Activated CD4-positive, CD25-positive, alpha-beta regulatory T cell treated with anti-CD3 and anti-CD28 coated beads, Interleukin-2, amount 50 U/mL, for 24 hours (primary cell): ENCODE measurements around the gene EXD2.
"Not testable (repeated sequence)": the region's sequence is repeated elsewhere in the genome, so short reads cannot be mapped to it uniquely, and the experiment has no call there.

Experiments used
- ATAC-seq, 2 donors: fragments of 150-1000 bp; cut with Tn5 transposase; one replicate each; pipeline ENCODE4 v1.10.0; 2021; ENCODE audit warnings: mild to moderate bottlenecking in 1 of 2, moderate library complexity in 1 of 2

Gene EXD2

DNA sequence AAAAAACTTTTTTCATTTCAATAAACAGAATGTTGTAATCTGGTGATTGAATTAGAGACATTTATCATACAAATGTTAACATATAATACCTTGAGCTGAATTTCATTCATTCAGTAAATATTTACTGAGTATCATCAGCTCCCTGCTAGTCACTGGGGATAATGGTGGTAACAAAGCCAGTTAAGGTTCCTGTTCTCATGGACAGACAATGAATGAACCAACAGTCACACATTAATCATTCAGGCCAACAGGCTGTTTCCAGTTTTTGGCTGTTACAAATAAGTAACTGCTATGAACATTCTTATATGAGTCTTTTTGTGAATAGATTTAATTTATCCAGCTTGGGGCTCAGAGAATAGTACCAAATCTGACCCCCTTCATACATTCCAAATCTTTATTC is 13.5 kb downstream of the EXD2 start:
- no peak for ATAC-seq

DNA sequence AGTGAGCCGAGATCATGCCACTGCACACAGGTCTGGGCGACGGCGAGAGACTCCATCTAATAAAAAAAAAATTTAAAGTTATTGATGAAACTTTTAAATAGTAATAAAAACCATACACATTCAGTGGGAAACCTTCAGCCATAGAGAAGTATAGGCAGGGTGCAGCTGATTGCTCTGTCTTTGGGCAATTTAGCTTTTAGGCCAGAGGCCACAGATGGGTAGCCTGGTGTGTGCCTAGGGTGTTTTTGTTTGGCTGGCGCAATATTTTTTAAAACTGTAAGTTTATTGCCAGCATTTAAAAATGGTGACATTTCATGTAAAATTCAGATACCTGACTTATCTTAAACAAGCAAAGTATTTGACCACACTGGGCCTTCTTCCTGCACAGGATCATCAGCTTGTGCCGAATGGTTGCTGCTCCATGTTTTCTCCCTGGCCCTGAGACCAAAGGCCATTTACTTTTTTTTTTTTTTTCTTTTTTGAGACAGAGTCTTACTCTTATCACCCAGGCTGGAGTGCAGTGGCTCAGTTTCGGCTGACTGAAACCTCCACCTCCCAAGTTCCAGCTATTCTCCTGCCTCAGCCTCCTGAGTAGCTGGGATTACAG is 16.2 kb downstream of the EXD2 start:
- ATAC-seq = no peak

DNA sequence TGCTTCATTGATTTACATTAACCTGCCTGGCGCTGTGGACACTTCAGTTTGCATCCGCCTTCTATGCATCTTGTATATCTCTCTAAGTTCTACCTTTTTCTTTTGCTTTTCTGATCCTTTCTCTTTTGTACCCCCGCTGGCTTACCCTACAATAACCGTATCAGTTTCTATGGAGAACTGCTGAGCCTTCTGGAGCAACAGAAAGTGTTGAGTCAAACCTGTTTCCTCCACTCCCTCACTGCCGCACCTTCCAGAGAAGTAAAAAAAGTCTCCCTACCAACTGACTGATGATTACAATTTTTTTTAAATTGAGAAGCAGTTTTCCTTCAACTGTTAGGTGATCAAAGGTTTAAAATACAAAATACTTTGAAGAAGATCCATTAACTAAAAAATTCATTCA is 17.4 kb downstream of the EXD2 start:
- ATAC-seq = no peak

DNA sequence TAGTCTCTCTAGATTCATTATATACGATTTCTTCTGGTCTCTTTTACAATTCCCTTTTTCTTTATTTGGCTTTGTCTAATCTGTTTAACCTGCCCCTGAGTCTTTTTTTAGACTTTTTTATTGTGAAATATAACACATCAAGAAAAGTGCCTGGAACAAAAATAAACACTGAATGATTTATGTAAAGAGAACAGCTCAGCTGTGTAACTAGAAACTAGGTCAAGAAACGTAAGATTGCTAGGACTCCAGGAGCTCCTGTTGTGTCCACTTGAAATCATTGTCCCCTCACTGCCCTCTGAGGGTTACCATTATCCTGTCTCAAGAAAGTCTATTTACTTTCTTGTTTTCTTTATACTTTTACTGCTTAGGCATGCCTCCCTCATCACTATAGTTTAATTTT is 23.1 kb downstream of the EXD2 start:
- ATAC-seq = no peak

DNA sequence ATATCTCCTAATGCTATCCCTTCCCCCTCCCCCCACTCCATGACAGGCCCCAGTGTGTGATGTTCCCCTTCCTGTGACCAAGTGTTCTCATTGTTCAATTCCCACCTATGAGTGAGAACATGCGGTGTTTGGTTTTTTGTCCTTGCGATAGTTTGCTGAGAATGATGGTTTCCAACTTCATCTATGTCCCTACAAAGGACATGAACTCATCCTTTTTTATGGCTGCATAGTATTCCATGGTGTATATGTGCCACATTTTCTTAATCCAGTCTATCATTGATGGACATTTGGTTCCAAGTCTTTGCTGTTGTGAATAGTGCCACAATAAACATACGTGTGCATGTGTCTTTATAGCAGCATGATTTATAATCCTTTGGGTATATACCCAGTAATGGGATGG is 26.4 kb downstream of the EXD2 start:
- ATAC-seq = not testable (repeated sequence)

DNA sequence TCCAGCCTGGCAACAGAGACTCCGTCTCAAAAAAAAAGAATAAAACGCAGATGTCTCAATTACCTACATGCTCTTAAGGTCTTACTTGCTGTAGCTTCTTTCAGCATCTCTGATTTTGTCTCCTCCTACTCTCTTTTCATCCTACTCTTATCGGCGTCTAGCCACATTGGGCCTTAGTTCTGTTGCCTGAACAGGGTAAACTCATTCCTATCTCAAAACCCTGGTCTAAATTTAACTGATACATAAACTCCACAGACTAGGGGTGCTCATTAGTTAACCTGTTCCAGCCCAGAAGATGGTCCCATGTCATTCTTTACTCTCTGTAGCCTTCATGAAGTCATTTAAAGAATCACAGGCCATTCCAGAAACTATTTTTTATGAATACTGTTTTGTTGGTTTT is 33.6 kb downstream of the EXD2 start:
- ATAC-seq = no peak

DNA sequence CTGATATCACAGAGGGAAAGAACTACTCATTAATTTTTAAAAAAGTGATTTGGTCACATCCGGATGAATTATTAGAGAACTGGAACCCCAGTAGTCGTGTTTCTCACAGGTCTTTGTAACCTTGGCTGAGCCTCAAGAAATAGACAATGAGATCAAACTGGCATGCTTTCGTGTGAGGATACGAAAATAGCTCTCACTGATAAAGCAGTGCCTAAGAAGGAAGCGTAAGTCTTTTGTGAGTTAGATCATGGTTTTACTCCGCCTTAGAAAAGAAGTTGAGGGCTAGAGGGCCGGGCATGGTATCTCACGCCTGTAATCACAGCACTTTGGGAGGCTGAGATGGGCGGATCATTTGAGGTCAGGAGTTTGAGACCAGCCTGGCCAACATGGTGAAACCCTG is 34.9 kb downstream of the EXD2 start:
- no peak for ATAC-seq

DNA sequence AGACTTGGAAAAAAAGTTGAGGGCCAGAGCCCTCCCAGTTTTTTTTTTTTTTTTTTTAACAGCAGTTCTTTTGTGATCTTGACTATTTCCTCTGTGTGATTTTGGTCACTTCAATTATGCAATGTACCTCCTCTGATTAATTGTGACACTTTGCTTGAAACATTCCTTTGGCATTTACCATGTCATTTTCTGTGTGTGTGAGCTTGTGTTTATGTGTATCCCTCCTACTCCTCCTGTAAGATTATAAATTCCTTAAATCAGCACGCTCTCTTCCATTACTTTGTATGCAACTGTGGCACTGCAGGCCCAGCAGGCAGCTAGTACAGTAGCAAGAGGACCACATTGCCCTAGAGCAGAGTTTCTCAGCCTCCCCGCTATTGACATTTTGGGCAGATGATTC is 35.4 kb downstream of the EXD2 start:
- no peak for ATAC-seq

DNA sequence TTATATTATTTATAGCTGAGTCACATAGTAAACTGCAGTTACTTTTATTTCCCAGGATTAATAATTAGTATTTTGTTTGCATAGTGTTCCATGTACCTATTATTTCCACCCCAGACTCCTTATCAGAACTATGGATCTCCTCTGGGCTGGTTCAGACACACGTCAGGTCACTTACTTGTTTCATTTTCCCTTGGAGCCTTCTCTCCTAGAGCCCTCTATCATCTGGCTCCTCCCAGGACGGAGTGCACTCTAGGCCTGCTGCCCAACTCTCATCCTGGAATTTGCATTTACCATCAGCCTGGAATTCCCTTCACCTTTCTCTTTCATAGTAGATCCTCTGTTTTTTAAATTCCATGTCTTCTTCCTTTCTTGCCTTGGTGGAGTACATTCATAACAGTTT is 40.2 kb downstream of the EXD2 start:
- no peak for ATAC-seq

DNA sequence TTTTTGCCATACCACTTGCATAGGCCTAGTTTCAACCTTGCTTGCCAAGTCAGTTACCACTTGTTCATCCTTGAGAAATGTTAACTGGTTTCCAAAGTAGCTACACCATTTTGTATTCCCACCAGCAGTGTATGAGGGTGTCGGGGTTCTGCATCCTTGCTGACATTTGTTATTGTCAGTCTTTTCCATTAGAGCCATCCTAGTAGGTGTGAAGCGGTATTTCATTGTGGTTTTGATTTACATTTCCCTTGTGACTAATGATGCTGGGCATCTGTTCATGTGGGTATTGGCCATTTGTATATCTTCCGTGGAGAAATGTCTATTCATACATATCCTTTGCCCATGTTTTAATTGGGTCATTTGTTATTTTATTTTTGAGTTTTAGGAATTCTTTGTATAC is 41.1 kb downstream of the EXD2 start:
- ATAC-seq = no peak

DNA sequence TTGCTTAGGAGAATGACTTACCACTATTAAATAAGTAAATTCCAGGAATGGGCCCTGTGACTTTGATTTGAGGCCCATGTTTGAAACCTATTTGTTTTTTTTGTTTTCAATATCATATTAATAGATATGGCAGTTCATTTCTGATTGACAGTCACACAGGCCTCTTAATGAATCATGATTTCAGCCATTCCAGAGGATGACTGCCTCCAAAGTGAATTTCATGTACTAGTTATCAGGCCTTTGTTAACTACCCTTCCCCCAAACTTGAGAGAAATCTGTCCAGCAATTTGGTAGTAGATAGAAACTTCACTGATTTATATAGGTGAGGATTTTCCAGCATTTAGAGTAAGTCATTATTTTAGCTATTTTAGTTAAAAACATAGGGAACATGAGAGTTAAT is 42.8 kb downstream of the EXD2 start:
- no peak for ATAC-seq

DNA sequence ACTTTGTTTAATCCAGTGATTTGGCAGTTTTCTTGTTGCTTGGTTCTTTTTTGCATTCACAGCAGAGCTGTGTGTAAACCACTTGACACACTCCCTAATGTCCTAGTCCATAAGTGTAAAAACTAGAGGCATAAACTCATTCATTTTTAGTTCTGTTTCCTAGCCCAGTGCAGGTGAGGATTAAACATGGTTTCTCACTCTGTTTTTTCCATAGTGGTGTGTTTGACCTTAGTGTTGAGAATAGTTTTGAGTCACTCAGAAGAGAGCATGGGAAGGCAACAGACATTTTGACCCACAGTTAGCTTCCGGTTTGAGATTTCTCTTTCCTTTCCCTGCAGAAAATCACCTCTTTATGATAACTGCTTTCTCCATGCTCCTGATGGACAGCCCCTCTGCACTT is 44.4 kb downstream of the EXD2 start:
- ATAC-seq = no peak

DNA sequence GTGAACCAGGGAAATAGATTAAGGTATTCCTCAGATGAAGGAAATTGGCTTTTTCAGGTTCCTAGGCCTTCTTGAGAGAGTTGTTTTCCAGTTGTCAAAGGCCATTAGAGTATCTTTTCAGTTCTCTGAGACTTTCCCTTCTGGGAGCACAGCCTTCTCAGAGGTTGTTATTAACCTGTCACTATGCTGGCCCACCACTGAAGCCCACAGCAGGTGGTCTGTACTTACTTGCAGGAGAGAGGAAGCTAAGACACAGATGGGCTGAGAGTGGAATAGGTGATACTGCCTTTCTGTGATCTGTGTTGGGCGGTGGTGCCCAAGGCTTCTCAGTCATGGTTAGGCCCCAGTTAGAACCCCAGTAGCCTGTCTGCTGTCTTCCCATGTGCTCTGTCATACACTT is 45.8 kb downstream of the EXD2 start:
- ATAC-seq = no peak

DNA sequence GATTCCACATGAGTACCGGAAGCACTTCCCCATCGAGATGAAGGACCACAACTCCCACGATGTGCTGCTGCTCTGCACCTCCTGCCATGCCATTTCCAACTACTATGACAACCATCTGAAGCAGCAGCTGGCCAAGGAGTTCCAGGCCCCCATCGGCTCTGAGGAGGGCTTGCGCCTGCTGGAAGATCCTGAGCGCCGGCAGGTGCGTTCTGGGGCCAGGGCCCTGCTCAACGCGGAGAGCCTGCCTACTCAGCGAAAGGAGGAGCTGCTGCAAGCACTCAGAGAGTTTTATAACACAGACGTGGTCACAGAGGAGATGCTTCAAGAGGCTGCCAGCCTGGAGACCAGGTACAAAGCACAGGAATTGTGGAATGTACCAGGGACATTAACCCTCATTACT is 46.3 kb downstream of the EXD2 start:
- no peak for ATAC-seq

DNA sequence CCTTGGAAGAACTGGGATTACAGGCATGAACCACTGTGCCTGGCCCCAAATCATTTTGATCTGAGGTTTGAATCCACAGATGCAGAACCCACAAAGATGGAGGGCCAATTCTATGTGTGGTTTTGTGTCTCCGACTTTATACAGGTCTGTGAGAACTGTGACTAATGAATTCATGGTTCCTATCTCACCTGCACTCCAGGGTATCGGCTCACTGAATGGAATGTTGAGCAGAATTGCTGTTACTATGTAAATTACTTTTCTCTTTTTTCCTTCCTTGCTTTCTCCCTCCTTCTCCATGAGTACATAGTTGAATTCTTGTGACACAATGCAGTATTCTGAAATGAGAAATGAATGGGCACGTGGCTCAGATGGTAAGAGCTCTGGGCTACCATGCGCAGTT is 47.6 kb downstream of the EXD2 start:
- ATAC-seq = no peak

DNA sequence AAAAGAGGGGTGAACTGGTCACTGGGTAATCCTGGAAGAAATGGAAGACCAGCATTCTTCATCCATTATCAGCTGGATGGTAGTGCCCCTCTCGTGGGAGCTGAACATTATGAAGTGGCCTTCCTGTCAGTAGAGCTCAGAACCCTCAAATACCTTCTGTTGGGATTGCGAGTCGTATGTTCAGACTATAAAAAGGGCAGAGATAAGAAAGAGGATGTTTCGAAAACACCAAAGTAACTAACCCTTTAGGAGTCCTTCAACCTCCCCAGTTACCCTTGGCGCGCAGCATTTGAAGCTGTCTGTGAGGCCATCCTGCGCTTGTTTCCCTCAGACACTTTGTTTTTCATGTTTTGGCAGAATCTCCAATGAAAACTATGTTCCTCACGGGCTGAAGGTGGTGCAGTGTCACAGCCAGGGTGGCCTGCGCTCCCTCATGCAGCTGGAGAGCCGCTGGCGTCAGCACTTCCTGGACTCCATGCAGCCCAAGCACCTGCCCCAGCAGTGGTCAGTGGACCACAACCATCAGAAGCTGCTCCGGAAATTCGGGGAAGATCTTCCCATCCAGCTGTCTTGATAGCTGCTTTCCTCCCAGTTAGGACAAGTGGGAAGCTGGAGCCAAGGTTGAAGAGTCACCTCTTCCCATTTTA is 49.4 kb downstream of the EXD2 start:
- ATAC-seq = no peak

DNA sequence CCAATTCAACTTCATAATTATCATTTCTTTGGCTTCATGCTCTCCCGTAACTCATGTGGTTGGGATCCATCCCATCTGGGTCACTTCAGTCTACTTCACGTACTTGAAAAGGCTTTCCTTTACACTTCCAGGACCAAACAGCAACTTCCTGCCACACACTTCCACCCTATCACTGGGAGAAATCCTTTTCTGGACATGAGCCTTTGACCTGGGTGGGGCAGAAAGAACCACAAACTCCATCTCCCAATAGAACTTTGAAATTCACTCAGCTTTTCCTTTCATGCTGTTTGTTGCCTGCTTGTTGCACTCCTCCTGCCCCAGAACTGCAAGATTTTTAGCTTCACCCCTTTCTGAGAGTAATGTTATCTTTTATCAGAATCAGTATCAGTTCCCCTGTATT is 50.3 kb downstream of the EXD2 start:
- ATAC-seq = no peak

DNA sequence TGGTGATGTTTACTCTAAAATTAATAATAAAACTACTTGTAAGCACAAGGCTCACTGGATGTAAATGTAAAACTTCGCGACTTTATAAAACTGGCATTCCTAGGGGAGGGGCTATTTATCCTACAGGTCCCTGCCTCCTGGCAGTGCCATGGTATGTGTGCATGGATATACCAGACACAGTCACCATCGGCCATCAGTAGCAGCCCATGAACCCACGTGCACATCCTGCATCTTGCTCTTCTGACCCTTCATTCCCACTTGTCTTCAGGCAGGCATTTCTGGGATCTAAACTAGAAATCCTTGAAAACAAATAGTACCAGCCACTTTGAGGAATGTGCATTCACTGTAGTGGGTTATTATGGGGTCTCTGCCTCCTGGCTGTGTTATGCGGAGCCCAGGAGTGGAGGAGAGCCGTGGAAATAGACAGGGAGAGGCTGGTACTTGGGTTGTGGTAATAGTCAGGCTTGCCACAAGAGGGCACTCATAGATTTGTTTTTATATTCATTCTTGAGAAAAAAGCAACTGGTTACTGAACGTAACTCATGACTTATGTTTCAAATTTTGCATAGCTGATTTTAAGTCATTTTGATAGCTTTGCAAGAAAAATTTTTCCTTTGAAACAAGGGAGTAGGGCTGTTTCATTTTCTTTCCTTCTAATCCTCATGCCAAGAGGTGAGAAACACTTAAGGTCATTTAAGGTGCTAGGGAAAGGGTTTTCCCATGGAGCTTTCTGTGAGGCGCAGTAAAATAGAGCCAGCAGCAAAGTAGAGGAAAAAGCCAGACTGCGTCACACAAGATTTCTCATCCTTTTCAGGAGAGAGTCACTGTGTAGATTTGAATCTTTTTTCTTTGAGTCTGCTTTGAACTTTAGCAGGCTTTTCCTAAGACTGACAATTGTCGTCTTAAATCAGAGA is 51.3 kb downstream of the EXD2 start:
- ATAC-seq = no peak

DNA sequence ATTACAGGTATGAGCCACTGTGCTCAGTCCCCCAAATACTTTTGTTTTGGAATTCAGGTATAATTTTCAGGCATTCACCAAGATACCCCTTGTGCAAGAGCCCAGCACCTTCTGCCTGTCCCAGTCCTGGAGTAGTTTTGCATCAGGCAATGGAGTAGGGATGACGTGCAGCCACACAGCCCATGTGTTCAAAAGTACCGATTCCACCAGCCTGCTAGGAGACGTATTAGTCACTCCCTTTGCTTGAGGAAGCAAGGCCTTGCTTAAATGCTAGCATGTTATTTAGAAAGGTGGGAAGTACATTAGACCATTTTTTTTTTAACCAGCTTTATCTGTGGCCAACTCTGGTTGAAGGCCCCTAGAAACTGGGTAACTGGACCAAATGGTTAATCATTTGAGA is 53.6 kb downstream of the EXD2 start:
- ATAC-seq = no peak

DNA sequence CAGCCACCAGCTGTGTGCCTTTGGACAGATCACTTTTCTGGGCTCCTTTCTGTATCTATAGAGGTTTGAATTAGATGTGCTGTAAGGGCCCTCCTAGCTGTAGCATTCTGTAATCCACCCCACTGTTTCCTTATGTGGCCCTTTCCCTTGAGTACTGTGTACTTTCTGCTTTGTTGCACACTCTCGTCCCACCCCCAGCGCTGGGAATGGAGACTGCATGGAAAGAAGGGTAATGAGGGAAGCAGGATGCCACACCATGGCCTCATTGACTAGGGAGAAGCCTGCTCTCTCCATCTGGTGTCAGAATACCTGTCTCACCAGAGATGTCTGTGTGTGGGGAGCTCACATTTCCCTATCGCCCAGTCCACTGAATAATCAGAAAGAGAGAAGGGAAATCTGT is 55.0 kb downstream of the EXD2 start:
- ATAC-seq = no peak

DNA sequence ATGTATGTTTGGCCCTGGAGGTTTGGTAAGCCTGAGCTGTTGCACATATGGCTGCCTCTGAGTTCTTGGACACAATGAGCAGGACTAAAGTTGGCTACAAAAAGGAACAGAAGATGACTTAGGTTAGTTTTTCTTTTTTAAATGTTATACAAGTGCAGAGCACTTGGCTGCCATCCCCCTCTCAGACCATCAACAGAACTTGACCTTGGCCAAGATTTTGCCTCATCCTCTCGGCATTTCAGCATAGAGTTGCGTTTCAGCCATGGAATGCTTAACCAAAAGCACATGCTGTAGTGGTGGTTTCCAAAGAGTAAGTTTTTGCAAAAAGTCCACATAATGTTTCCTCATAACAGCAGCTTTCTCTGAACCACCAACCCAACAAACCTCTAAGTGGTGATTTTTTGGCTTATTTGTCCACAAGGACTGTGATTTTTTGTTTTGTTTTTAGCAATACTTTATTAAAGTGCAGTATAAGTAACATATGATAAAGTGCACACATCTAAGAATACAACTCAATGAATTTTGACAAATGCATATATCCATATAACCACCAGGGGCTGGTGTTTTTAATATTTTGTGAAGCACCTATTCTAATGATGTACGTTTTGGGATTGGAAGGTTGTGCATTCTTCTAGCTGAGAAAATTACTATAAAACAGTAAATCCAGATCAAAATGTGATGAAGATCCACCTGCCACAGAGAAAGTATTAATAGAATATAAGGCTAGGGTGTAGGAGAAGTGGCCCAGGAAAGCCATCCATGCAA is 56.6 kb downstream of the EXD2 start:
- ATAC-seq = no peak

DNA sequence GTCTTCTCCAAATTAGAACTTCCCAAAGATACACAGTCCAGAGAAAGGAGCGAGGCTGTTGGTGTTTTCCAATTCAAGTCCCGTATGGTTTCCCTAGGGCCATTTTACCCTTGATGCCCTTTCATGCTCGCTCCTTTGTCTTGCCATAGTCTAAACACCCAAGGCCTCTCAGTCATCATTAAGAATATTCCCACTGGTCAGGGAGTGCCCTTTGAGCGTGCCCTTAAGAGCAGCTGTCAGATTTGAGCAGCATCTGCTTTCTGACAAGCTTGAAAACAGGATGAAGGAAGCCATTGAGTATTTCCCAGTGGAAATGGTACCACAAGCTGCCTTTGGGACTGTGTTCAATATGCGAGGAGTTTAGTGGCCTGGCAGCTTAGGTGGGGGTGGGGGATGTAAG is 58.3 kb downstream of the EXD2 start:
- ATAC-seq = no peak

DNA sequence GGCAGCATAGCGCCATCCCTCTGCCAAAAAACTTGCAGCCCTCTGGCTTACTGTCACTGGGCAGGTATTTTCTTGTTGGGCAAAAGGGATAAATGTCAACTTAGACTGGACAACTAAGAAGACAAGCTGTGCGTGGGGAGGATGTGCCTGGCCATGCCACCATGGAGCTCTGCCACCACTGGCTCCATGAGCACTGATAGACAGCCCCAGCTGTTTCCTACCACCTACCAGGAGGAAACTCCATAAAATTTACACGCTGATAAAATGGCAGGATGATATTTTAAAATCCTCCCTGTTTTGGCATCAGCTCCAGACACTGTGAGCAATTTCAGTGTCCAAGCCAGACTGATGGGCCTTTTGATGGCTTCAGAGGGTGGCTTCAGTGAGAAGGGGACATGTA is 61.6 kb downstream of the EXD2 start:
- no peak for ATAC-seq

DNA sequence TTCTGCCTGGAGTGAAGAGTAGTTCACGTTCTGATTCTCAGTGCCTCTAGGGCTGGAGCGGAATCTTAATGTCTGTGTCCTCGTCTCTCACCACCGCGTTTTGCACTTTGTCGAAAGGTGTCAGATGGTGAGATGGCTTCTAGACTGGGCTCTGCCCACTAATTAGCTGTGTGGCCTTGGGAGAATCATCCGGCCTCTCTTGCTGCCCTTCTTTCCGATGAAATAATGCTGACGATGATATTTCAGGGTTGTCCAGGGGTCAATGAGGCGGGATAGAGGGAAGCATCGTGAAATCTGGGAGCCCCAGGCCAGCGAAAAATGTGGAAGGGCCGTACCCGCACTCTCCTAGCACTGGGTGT is 67.8 kb downstream of the EXD2 start:
- ATAC-seq = no peak
